NCI-H2107 (cell line): ENCODE results near the gene HSF2.

ENCODE experiments used
- DNase-seq: peaks from one replicate; lab custom pipeline; 2025; lab: John Stamatoyannopoulos, UW

The HSF2 gene

GRCh38 chr6:122399055-122399347 is 451 bp upstream of the HSF2 start:
- no peak for DNase-seq

- DNase-seq = no peak
These were observed 634 bp downstream of the HSF2 start for GRCh38 chr6:122400121-122400450.

- no peak for DNase-seq
These were observed 1.1 kb downstream of the HSF2 start for GRCh38 chr6:122400462-122401089.

- DNase-seq = no peak
These were observed 1.7 kb downstream of the HSF2 start for GRCh38 chr6:122401104-122401503.

GRCh38 chr6:122404444-122404843 is 5.0 kb downstream of the HSF2 start:
- DNase-seq = no peak

GRCh38 chr6:122405417-122405816 is 6.0 kb downstream of the HSF2 start:
- no peak for DNase-seq

GRCh38 chr6:122406187-122406586 is 6.7 kb downstream of the HSF2 start:
- DNase-seq = no peak

- no peak for DNase-seq
These were observed 8.3 kb downstream of the HSF2 start for GRCh38 chr6:122407712-122408111.

- no peak for DNase-seq
These were observed 8.8 kb downstream of the HSF2 start for GRCh38 chr6:122408240-122408639.

GRCh38 chr6:122408702-122409458 is 9.4 kb downstream of the HSF2 start:
- DNase-seq = no peak

GRCh38 chr6:122412001-122412400 is 12.5 kb downstream of the HSF2 start:
- no peak for DNase-seq

GRCh38 chr6:122416825-122417224 is 17.4 kb downstream of the HSF2 start:
- no peak for DNase-seq

- no peak for DNase-seq
These were observed 22.6 kb downstream of the HSF2 start for GRCh38 chr6:122422003-122422402.

GRCh38 chr6:122422614-122423267 is 23.3 kb downstream of the HSF2 start:
- DNase-seq = no peak

- DNase-seq = no peak
These were observed 24.3 kb downstream of the HSF2 start for GRCh38 chr6:122423734-122424133.

- DNase-seq = no peak
These were observed 27.1 kb downstream of the HSF2 start for GRCh38 chr6:122426597-122426996.

GRCh38 chr6:122428781-122429180 is 29.3 kb downstream of the HSF2 start:
- no peak for DNase-seq

- no peak for DNase-seq
These were observed 29.9 kb downstream of the HSF2 start for GRCh38 chr6:122429323-122429722.

- DNase-seq = no peak
These were observed 32.3 kb downstream of the HSF2 start for GRCh38 chr6:122431780-122432179.

GRCh38 chr6:122432816-122433215 is 33.4 kb downstream of the HSF2 start:
- DNase-seq = no peak

GRCh38 chr6:122438975-122439374 is 39.5 kb downstream of the HSF2 start:
- no peak for DNase-seq

GRCh38 chr6:122445274-122445673 is 45.8 kb downstream of the HSF2 start:
- DNase-seq = no peak

GRCh38 chr6:122449069-122449468 is 49.6 kb downstream of the HSF2 start:
- no peak for DNase-seq

GRCh38 chr6:122452509-122452908 is 53.1 kb downstream of the HSF2 start:
- DNase-seq = no peak
